ENCODE measurements around the gene PHACTR2.
"Not testable (repeated sequence)": the region's sequence is repeated elsewhere in the genome, so short reads cannot be mapped to it uniquely, and the experiment has no call there.

PHACTR2 gene

DNA sequence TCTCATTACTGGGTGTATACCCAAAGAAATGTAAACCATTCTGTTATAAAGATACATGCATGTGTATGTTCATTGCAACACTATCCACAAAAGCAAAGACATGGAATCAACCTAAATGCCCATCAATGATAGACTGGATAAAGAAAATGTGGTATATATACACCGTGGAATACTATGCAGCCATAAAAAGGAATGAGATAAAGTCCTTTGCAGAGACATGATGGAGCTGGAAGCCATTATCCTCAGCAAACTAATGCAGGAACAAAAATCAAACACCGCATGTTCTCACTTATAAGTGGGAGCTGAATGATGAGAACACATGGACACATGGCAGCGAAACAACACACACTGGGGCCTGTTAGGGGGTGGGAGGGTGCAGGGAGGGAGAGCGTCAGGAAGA lies 26.4 kb upstream of the PHACTR2 start:
- H3K27me3 ChIP-seq (ENCODE audit: control insufficient read depth, insufficient read depth, low read length, poor library complexity, severe bottlenecking); H3K4me3 ChIP-seq (ENCODE audit: insufficient read depth, low read depth, low read length); H3K4me1 ChIP-seq (ENCODE audit: control insufficient read depth, insufficient read depth, low read length); H3K36me3 ChIP-seq (ENCODE audit: control insufficient read depth, insufficient read depth, low read length); H3K9me3 ChIP-seq (ENCODE audit: control insufficient read depth, low read length); H3K27ac ChIP-seq (ENCODE audit: insufficient read depth, low read depth, low read length, poor library complexity, severe bottlenecking): not testable (repeated sequence)
- WGBS, 2 experiments = 95 to 97% methylated on average over 4 of the region's 4 CpGs

DNA sequence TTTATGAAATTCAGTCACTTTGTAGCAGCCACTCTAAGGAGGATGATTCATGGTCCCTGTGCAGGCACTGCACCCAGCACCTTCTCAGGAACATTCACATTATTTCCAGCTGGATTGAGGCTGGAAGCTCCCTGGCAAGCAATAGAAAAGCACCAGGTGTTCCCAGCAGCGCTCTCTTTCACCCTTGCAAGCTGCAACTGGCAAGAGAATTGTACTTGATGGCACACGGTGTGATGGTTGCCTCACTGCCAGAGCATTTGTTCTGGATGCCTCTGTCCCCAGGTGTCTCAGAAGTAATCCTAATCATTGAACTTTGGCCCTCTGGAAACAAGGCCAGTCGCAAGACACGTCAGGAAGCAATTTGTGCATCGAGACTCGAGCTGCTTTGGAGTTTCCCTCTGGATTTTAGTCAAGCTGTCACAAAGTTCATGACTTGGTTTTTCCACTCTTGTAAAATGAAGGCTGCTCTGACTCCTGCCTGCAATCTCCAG lies 24.9 kb upstream of the PHACTR2 start:
- no peaks in the 10 kb centered on the region for H3K36me3 ChIP-seq (ENCODE audit: control insufficient read depth, insufficient read depth, low read length)
- no peaks in the 10 kb centered on the region for H3K27me3 ChIP-seq (ENCODE audit: control insufficient read depth, insufficient read depth, low read length, poor library complexity, severe bottlenecking)
- no peaks in the 10 kb centered on the region for H3K4me1 ChIP-seq (ENCODE audit: control insufficient read depth, insufficient read depth, low read length)
- no peak overlapping the region for H3K4me3 ChIP-seq (ENCODE audit: insufficient read depth, low read depth, low read length)
- H3K9me3 ChIP-seq (ENCODE audit: control insufficient read depth, low read length) = peaks cover 3% of the 10 kb centered on the region
- WGBS, 2 experiments = 75 to 79% methylated on average over 6 of the region's 6 CpGs
- H3K27ac ChIP-seq (ENCODE audit: insufficient read depth, low read depth, low read length, poor library complexity, severe bottlenecking) = no peak overlapping the region

DNA sequence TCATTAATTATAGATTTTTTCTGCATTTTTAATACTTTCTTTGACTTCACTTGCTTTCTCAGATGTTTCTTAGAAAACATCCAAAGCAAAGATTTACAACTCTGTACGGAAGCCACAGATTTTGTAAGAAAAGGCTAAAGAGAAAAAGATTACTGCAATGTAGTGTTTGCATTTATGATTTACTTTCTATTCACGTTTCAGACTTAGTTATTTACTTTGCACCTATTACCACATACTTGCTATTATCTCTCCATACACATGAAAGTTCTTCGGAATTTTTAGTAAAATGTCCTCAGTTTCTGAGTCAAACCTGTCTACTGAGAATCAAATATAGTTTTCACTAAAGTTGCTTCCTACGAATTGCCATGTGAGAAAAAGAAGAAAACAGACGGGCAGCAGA lies 22.2 kb upstream of the PHACTR2 start:
- no peaks in the 10 kb centered on the region for H3K4me1 ChIP-seq (ENCODE audit: control insufficient read depth, insufficient read depth, low read length)
- H3K36me3 ChIP-seq (ENCODE audit: control insufficient read depth, insufficient read depth, low read length) = no peaks in the 10 kb centered on the region
- no peak overlapping the region for H3K27ac ChIP-seq (ENCODE audit: insufficient read depth, low read depth, low read length, poor library complexity, severe bottlenecking)
- WGBS, 2 experiments = 88 to 95% methylated on average over 5 of the region's 5 CpGs
- H3K27me3 ChIP-seq (ENCODE audit: control insufficient read depth, insufficient read depth, low read length, poor library complexity, severe bottlenecking) = no peaks in the 10 kb centered on the region
- peaks cover 4% of the 10 kb centered on the region for H3K9me3 ChIP-seq (ENCODE audit: control insufficient read depth, low read length)
- no peak overlapping the region for H3K4me3 ChIP-seq (ENCODE audit: insufficient read depth, low read depth, low read length)

DNA sequence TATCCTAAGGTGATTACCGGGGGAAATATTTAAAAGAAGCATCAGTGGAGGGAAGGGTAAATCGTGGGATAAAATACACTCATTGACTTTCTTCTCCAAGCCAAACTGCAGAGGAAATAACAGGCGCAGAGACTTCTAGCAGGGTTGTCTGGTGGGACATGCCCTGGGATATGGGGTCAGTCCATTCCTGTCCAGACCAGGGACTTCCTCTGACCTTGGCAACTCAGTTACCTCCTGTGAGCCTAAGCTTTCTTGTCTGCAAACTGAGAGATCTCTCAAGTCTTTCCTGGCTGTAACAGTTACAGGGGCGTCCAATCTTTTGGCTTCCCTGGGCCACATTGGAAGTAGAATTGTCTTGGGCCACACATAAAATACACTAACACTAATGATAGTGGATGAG lies 21.7 kb upstream of the PHACTR2 start:
- H3K27ac ChIP-seq (ENCODE audit: insufficient read depth, low read depth, low read length, poor library complexity, severe bottlenecking) = no peak overlapping the region
- peaks cover 4% of the 10 kb centered on the region for H3K9me3 ChIP-seq (ENCODE audit: control insufficient read depth, low read length)
- WGBS, 2 experiments = 92 to 93% methylated on average over 4 of the region's 4 CpGs
- no peak overlapping the region for H3K4me3 ChIP-seq (ENCODE audit: insufficient read depth, low read depth, low read length)
- no peaks in the 10 kb centered on the region for H3K27me3 ChIP-seq (ENCODE audit: control insufficient read depth, insufficient read depth, low read length, poor library complexity, severe bottlenecking)
- no peaks in the 10 kb centered on the region for H3K36me3 ChIP-seq (ENCODE audit: control insufficient read depth, insufficient read depth, low read length)
- H3K4me1 ChIP-seq (ENCODE audit: control insufficient read depth, insufficient read depth, low read length) = no peaks in the 10 kb centered on the region

DNA sequence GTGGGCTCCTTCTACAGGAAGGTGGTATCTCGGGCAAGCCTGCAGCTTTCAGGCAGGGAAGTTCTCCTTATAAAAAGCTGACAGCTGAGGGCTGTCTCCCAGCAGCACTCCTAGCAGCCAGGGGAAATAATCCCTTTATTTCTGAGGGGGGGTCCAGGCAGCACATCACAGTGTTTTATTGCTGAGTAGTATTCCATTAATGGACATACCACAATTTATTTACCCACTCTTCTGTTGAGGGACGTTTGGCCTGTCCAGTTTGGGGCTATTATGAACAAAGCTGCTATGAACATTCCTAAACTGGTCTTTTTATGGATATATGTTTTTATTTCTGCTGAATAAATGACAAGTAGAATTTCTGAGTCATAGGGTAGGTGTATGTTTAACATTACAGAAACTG lies 20.0 kb upstream of the PHACTR2 start:
- WGBS, 2 experiments = 99 to 100% methylated on average over 1 to 2 of the region's 2 CpGs
- no peak overlapping the region for H3K4me3 ChIP-seq (ENCODE audit: insufficient read depth, low read depth, low read length)
- H3K9me3 ChIP-seq (ENCODE audit: control insufficient read depth, low read length) = peaks cover 4% of the 10 kb centered on the region
- no peak overlapping the region for H3K27ac ChIP-seq (ENCODE audit: insufficient read depth, low read depth, low read length, poor library complexity, severe bottlenecking)
- H3K4me1 ChIP-seq (ENCODE audit: control insufficient read depth, insufficient read depth, low read length) = no peaks in the 10 kb centered on the region
- no peaks in the 10 kb centered on the region for H3K36me3 ChIP-seq (ENCODE audit: control insufficient read depth, insufficient read depth, low read length)
- H3K27me3 ChIP-seq (ENCODE audit: control insufficient read depth, insufficient read depth, low read length, poor library complexity, severe bottlenecking) = no peaks in the 10 kb centered on the region

DNA sequence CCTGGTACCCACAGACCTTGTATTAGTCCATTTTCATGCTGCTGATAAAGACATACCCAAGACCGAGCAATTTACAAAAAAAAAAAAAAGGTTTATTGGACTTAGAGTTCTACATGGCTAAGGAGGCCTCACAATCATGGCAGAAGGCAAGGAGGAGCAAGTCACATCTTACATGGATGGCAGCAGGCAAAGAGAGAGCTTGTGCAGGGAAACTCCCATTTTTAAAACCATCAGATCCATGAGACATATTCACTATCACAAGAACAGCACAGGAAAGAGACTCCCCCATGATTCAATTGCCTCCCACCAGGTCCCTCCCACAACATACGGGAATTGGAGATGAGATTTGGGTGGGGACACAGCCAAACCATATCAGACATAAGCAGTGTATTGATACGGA lies 17.6 kb upstream of the PHACTR2 start:
- not testable (repeated sequence) for H3K36me3 ChIP-seq (ENCODE audit: control insufficient read depth, insufficient read depth, low read length); H3K4me3 ChIP-seq (ENCODE audit: insufficient read depth, low read depth, low read length); H3K27ac ChIP-seq (ENCODE audit: insufficient read depth, low read depth, low read length, poor library complexity, severe bottlenecking); H3K27me3 ChIP-seq (ENCODE audit: control insufficient read depth, insufficient read depth, low read length, poor library complexity, severe bottlenecking); H3K4me1 ChIP-seq (ENCODE audit: control insufficient read depth, insufficient read depth, low read length); H3K9me3 ChIP-seq (ENCODE audit: control insufficient read depth, low read length)
- WGBS, 2 experiments = 85 to 98% methylated on average over 3 of the region's 3 CpGs

DNA sequence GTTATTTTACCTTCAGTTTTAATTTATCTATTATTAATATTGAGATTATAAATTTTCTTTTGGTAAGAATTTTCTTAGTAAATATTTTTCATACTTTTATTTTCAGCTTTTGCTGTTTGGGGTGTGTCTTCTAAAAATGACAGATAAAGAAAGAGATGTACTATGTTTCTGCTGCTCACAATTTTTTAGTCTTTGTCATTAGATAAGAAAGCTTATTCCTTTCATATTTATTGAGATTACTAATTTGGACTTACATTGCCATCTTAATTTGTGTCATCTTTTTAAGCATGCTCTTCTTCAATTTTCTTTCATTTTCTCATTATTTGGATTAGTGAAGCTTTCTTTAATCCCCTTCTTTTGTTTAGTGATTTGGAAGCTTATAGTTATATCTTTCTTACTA lies 13.6 kb upstream of the PHACTR2 start:
- H3K4me1 ChIP-seq (ENCODE audit: control insufficient read depth, insufficient read depth, low read length) = no peaks in the 10 kb centered on the region
- H3K27me3 ChIP-seq (ENCODE audit: control insufficient read depth, insufficient read depth, low read length, poor library complexity, severe bottlenecking) = no peaks in the 10 kb centered on the region
- no peak overlapping the region for H3K27ac ChIP-seq (ENCODE audit: insufficient read depth, low read depth, low read length, poor library complexity, severe bottlenecking)
- no peak overlapping the region for H3K4me3 ChIP-seq (ENCODE audit: insufficient read depth, low read depth, low read length)
- no peaks in the 10 kb centered on the region for H3K36me3 ChIP-seq (ENCODE audit: control insufficient read depth, insufficient read depth, low read length)
- H3K9me3 ChIP-seq (ENCODE audit: control insufficient read depth, low read length) = no peaks in the 10 kb centered on the region

DNA sequence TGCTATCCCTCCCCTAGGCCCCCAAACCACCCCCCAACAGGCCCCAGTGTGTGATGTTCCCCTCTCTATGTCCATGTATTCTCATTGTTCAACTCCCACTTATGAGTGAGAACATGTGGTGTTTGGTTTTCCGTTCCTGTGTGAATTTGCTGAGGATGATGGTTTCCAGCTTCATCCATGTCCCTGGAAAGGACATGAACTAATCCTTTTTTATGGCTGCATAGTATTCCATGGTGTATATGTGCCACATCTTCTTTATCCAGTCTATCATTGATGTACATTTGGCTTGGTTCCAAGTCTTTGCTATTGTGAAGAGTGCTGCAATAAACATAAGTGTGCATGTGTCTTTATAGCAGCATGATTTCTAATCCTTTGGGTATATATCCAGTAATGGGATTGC lies 11.8 kb upstream of the PHACTR2 start:
- WGBS, 2 experiments = 87 to 95% methylated on average over 1 of the region's 1 CpG
- H3K27me3 ChIP-seq (ENCODE audit: control insufficient read depth, insufficient read depth, low read length, poor library complexity, severe bottlenecking); H3K27ac ChIP-seq (ENCODE audit: insufficient read depth, low read depth, low read length, poor library complexity, severe bottlenecking); H3K9me3 ChIP-seq (ENCODE audit: control insufficient read depth, low read length); H3K4me3 ChIP-seq (ENCODE audit: insufficient read depth, low read depth, low read length); H3K36me3 ChIP-seq (ENCODE audit: control insufficient read depth, insufficient read depth, low read length); H3K4me1 ChIP-seq (ENCODE audit: control insufficient read depth, insufficient read depth, low read length): not testable (repeated sequence)

DNA sequence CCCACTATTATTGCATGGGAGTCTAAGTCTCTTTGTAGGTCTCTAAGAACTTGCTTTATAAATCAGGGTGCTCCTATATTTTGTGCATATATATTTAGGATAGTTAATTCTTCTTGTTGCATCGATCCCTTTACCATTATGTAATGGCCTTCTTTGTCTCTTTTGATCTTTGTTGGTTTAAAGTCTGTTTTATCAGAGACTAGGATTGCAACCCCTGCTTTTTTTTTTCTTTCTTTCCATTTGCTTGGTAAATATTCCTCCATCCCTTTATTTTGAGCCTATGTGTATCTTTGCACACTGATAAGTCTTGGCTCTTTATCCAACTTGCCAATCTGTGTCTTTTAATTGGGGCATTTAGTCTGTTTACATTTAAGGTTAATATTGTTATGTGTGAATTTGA lies 8.3 kb upstream of the PHACTR2 start:
- H3K27me3 ChIP-seq (ENCODE audit: control insufficient read depth, insufficient read depth, low read length, poor library complexity, severe bottlenecking); H3K4me3 ChIP-seq (ENCODE audit: insufficient read depth, low read depth, low read length); H3K9me3 ChIP-seq (ENCODE audit: control insufficient read depth, low read length); H3K36me3 ChIP-seq (ENCODE audit: control insufficient read depth, insufficient read depth, low read length); H3K4me1 ChIP-seq (ENCODE audit: control insufficient read depth, insufficient read depth, low read length); H3K27ac ChIP-seq (ENCODE audit: insufficient read depth, low read depth, low read length, poor library complexity, severe bottlenecking): not testable (repeated sequence)
- no CpG with 5 or more reads among the region's 1 CpG for WGBS, 2 experiments

DNA sequence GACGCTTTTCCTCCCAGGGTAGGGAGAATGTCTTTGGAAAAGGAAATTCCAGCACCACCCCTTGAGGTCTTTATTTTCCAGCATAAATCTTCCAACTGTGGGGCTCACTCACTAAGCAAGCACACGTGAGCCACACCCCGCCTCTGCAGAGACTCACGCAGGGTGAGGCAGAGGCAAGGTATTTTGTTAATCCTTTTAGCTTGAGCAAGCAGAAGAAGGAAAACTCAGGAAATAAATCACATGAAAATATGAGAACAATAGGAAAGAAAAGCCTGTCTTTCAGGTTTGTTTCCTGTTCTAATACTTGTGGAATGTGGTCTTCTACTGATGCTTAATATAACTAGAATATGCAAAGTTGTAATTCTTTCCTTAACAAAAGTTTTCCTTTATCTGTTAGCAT lies 4.1 kb upstream of the PHACTR2 start:
- Histone ChIP-seq H3K9me3 (ENCODE audit: control insufficient read depth, low read length) (no peaks in the 10 kb centered on the region), H3K4me3 (ENCODE audit: insufficient read depth, low read depth, low read length) (no peak overlapping the region), H3K27ac (ENCODE audit: insufficient read depth, low read depth, low read length, poor library complexity, severe bottlenecking) (no peak overlapping the region), H3K36me3 (ENCODE audit: control insufficient read depth, insufficient read depth, low read length) (no peaks in the 10 kb centered on the region), H3K27me3 (ENCODE audit: control insufficient read depth, insufficient read depth, low read length, poor library complexity, severe bottlenecking) (no peaks in the 10 kb centered on the region), H3K4me1 (ENCODE audit: control insufficient read depth, insufficient read depth, low read length) (peaks cover 29% of the 10 kb centered on the region)
- 0 to 11% methylated on average over 4 of the region's 4 CpGs for WGBS, 2 experiments
